ENCODE data around the gene CHCHD10.

DNA sequence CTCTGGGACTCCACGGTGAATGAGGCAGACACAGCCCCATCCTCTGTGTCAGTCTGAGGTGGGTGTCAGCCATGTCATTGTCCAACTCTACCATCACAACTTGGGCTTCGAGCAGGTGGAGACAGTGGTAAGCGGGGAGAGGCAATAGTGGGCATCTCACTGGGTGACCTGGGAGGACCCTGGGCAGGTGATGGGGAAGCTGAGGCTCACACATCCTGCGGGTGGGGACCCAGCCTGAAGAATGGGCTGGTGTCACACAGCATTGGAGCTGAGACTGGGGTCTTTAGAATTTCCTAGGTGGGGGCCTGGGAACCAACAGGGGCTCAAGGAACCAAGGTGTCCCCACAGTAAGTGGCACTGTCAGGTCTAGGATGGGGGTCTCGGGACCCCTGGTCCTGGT is 12.0 kb upstream of the CHCHD10 start:
- no peak for TF ChIP-seq EP300 (IDR thresholded peaks at IDR 0.05)
- TF ChIP-seq POLR2A (IDR thresholded peaks at IDR 0.05; ENCODE audit: low read depth): no peak
- TF ChIP-seq CTCF (IDR thresholded peaks at IDR 0.05): no peak
- no peak for TF ChIP-seq POLR2AphosphoS5 (IDR thresholded peaks at IDR 0.05)
